GM19035 (cell line): ENCODE measurements around the gene VAC14.

Source experiments
- ATAC-seq: cut with Tn5 transposase; IDR thresholded peaks from one replicate; pipeline ENCODE4 v1.9.1; 2021; ENCODE audit not compliant: unreplicated experiment

VAC14 gene

DNA sequence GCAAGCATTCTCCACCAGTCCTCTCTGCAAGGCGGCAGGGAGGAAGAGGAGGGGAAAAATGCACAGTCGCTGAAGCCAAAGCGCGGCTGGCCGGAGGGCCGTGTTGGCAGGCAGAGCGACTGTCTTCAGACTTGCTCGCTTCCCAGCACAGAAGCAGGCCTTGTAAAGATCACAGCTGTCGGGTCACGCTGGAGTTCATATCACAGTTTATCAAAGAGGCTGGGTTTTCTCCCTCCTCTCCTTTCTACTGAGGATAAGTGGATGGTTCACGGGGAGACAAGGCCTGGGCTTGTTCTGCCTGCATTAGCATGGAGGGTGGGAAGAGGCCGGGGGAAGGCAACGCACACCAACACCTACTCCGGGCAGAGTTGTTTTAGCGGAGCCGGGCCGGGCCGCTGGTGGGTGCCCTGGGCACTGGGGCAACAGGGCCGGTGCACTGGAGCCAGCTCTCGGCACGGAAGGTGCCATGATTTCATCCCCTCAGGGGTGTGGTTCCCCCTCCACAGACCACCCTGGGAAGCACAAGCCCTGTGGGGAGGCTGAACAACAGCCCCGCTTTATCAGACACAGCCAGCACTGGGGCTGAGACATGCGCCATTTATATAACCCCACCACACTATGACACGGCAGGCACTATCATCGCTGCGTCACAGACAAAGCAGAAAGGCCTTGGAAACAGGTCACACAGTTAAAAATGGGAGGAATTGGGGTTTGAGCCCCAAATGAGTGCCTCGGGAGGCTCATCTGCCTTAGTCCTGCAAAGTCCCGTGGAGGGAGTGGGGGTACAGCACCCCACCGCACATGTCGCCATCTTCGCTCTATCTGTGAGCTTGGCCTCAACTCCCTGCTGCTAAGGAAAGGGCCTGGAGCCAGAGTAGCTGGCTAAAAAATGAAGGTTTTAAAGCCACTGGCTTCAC, 74.8 kb downstream of the VAC14 start:
- ATAC-seq = no peak

DNA sequence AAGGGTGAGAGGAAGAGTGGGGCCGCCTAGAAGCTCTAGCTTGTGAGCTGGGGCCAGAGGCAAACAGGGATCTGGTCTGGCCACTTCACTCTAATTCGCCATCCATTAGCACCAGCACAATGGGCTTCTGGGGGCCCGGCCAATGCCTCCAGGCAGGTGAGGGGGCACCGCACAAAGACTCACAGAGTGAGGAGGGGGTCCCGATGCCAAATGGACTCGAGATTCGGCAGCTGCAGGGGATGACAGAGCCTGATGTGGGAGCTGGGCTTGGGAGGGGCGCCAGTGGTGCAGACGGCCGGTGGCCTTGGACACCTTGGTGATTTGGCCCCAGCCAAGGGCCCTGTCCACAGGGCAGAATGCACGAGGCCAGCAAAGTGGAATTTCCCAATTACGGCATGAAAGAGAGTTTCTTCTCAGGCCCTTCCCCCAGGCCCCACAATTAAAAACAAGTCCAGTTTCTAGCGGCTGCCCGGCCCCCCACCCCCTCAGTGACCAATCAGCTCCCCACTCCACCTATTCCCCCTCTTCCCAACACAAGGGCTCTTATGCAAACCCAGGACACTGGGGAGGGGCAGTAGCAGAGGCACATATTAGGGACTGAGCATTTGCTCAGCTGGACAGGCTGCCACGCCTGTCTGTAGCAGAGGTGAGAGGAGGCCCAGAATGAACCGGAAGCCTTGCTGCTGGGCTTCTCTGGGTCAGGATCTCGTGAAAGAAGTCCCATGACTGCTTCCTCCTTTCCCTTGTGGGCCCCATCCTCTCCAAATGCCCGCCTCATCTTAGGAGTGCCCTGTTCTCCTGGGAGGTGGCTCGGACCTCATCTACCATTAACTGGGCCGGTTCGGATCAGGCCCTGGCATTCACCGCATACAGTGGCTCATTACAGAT, 75.7 kb downstream of the VAC14 start:
- ATAC-seq = no peak

DNA sequence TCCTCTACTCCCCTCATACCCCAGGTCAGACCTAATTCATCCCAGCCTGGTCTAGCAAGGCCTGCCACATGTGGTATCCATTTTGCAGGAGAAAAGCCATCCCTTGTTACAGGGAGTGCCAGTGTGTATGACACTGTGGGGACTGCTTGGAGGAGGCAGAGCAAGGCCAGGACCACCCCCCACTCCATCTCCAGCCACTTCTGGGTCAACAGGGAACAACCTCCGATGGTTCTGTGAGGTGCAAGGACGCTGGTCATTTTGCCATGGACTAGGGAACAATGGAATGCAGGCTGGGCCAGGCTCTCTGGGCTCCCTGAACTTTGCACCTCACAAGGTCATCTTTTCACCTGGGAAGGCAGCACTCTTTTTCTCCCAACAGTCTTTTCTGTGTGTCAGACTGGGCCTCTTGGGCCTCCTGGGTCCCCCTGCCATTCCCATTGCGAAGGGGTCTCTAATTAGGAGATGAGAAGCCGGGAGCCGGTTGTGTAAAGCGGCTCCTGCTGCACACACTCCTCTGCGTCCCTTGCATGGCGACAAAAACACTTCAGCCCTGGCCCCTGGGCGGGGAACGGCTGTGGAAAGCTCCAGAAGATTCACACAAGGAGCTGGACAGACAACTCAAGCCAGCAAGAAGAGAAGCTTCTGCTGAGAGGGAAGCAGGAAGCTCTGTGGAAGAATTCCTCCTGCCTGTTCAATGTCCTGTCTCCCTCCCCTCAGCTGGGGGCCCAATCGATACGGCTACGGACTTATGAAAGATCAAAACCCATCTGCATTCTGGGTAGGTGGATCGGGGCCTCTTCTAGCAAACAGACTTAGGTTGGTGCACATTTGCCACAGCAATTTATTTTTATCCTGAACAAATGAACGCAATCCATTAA, 76.6 kb downstream of the VAC14 start:
- no peak for ATAC-seq

DNA sequence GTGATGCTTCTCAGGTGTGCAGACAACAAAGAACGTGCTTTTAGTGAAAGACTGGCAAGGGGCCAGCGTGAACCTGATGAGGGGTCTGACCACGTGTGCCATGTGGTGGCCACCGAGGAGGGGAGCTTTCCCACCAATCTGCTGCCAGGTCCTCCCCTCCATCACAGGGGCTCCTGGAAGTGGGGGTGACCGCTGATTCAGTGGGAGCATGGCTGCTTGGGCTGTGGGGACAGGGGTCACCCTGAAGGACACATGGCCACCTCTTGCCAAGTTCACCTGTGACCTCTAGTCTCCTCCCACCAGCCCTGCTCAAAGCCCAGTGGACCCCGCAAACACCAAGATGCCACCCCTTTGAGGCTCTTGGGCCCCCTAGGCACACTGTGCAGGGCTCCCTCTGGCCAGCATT, 77.2 kb downstream of the VAC14 start:
- ATAC-seq = no peak

DNA sequence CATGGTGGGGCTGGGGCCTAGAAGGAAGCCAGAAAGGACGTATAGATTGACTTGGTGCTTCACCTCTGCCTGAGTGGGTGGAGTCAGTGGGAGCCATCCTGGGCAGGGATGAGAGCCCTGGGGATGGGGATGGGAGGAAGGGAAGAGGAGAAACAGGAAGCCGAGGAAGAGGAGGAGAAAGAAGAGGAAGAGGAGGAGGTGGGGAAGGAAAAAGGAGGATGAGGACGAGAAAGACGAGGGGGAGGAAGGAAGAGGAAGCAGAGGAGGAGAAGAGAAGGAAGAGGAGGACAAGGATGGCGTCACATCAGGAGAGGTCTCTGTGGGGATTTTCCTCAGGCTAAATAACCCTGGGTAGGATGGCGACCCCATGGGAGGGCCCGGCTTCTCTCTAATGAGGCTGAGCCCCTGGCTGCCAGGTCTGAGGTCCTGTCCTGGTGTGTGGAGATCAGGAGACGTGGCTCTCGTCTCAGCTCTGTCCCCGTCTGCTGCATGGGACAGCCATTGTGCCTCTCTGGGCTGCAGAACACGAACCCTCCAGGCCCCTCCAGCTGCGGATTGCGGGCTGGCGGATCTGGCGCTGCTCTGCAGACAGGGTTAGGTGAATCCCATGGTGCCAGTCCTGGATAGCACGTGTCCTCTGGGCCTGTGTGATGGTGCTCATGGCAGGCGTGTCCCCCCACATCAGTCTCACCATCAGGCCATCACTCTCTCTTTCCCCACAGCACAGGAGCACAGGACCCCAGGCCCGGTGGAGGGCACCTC, 79.6 kb downstream of the VAC14 start:
- no peak for ATAC-seq

DNA sequence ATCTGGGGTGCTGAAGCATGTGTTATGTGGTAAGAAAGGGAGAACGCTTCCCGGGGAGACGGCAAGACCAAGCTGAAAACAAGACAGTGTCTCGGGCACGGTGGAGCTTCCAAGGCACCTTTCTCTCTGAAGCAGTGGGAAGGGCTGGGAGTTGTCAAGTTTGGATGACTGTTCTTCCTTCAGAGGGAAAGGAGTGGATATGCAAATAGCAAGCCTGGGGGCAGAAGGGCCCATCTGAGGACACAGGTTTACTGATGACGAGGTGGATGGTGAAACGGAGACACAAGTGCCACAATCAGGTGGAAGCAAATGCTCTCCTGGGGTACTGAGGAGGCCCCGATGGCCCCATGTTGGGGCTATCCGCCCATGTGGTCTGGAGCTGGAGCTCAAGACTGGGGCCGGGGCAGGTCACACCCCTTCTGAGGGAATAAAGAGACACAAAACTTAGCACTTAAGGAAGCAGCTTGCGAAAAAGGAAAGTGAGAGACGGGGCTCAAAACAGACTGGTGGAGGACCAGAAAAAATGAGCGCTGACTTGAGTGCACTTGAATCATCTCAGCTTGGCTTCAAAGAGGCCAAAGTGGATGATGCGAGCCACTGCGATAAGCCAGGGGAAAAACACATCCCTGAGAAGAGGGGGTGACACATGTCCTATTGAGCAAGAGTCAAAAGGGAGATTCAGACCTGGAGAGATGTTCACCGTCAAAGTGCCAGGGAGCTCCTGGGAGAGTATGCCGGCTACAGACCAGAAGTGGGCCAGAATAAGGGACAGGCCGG, 80.3 kb downstream of the VAC14 start:
- ATAC-seq = no peak

DNA sequence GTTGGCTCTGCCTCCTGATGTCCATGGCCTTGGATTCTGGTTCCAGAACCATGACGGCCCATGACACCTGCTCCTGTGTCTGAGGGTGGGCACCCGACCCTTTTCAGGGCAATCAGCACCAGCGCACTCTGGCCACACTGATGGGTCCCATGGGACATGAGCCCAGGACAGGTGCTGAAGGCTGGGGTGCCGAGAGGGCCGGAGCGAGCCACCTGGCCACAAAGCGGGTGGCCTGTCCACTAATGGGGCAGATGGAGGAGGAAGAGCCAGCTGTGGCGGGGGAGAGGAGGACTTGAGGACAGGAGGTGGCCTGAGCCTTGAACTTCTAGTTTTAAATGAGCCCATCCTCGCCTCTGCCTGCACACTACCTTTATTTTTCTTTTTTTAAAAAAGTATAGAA, 83.9 kb downstream of the VAC14 start:
- ATAC-seq = no peak

DNA sequence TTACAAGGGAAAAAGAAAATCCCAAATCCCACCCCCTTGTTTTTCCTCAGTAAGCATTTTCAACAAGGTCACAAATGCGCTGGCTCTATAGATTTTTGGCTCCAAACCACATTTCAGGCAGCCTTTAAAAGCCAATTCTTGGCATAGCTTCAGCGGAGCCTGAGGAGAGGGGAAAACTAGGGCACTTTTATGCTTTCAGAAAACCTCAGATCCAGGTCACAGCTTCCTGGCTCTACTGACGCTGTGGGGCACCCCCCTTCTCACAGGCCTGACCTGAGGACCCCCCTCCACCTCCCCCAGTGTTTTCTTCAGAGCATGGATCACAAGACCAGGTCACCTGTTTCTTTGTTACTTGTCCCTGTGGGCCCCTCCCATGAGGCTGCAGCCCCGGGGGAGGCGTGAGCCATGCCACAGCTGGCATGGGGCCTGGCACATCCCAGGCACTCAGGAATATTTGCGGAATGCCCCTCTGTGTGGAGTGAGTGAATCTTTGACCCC, 85.0 kb downstream of the VAC14 start:
- ATAC-seq = no peak

DNA sequence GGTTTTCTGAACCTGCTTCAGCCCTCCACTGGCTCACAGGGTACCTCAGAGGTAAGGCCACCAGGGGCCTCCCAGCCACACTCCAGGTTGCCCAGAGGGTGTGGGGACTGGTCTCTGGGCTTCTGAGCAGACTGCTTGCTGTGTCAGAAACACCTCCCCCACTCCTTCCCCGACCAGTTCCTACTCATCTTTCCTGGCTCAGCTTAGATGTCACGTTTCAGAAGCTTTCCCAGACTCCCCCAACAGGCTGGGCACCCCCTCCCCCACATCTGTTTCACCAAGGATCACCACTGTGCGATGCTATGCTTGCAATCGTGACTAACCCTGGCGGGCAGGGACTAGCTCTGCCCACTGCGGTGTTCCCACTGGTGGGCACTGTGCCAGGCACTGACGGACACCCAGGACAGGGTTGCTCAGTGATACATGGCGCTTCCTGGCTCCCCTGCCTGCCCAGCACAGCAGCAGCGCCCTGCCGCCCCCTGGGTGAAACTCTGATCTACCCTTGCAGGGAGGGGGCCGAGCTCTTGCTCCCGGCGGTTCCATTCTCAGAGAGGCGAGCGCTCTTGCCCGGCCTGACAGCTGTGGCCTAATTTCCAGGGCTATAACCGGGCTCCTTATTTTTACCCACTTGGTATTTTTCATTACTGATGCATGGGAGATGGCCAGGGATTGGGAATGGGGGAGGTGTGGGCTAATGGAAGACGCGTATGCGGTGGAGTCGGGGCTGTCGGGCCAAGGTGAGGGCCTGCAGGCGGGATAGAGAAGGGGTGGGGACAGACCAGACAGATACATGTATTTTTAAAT, 85.7 kb downstream of the VAC14 start:
- ATAC-seq = no peak

DNA sequence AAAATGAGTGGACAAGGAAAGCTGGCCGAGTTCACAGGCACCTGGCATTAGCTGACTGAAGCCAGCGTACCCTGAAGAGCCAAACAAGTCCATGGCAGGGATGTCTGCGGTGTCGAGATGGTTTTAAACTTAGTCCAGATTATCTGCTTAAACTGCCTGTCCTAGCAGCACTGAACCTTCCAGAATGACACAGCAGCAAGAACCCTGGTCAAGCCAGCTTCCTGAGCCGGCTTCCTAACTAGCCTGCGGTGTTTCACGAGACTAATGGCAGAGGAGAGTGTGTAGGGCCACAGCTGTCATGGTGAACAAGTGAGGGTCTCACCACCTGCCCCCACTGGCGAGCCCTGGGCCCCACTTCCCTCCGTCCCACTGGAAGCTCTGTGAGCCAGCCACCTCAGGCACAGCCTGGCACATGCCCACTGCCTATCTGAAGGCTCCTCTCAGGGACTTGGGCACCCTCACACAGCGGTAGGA, 86.3 kb downstream of the VAC14 start:
- ATAC-seq = no peak

DNA sequence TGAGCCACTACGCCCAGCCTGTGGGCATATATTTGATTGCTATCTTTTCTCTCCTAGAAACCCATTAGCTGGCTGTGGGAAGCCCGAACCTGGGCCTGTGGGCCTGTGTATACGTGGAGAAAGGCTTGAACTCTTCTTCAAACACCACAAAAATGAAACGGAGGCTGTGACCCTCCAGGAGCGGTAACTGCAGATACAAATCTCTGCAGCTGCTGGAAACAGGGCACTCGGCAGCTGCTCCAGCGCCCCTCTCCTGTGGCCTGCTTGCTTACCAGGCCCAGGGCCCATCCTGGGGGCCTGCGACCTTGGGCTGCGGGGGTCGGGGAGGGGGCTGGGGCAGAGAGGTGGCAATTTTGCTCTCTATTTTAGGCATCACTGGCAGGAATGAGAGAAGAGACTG, 87.1 kb downstream of the VAC14 start:
- no peak for ATAC-seq

DNA sequence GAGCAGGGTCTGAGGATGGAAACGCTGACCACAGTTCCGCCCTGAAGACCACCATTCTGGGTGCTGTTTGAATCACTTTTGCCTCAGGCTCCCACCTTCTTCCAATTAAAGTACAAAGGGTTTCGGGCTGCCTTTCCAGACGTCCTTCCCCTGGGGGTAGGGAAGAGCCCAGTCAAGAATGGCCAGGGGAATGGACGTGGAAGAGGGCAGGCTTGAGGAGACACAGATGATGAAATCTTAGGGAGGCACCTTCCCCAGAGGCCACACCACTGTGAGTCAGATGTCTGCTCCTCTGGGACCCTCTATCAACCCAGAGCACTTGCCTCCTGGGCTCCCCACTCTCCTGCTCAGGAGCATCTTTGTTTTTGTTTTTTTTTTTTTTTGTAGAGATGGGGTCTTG, 87.6 kb downstream of the VAC14 start:
- no peak for ATAC-seq

DNA sequence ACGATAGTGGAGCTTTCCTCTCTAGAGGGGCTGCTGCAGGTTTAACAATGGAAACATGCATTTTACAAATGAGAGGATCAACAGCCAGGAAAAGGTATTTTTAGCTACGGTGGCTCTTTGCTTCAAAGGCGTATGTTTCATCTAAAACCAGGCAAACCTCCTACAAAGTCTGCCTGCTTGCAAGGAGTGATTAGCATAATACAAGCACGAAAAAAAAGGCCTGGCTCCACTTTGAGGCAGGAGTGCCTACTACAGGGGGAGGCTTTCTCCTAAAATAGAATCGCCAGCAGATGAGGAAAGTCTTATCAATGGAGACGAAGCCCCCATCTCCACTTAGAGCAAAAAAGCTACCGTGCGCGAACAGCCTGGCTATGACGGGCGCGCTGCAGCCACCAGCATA, 88.0 kb downstream of the VAC14 start:
- ATAC-seq = no peak

DNA sequence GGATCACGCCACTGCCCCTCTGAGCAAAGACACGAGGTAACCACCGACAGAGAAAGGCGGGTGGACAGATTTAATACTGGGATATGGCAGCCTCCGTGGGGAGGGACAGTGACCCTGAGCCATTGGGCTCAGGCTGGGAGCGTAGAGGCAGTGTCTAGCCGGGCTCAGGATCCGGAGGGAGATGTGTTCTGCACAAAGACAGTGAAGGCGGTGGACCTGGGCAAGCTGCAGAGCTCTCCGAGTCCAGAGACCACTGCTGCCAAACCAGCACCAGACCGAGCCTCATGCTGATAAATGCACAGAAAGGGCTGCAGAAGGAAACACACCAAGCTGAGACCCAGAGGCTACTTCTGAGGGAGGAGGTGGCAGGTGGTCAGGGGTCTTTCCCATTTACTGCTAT, 88.6 kb downstream of the VAC14 start:
- no peak for ATAC-seq

DNA sequence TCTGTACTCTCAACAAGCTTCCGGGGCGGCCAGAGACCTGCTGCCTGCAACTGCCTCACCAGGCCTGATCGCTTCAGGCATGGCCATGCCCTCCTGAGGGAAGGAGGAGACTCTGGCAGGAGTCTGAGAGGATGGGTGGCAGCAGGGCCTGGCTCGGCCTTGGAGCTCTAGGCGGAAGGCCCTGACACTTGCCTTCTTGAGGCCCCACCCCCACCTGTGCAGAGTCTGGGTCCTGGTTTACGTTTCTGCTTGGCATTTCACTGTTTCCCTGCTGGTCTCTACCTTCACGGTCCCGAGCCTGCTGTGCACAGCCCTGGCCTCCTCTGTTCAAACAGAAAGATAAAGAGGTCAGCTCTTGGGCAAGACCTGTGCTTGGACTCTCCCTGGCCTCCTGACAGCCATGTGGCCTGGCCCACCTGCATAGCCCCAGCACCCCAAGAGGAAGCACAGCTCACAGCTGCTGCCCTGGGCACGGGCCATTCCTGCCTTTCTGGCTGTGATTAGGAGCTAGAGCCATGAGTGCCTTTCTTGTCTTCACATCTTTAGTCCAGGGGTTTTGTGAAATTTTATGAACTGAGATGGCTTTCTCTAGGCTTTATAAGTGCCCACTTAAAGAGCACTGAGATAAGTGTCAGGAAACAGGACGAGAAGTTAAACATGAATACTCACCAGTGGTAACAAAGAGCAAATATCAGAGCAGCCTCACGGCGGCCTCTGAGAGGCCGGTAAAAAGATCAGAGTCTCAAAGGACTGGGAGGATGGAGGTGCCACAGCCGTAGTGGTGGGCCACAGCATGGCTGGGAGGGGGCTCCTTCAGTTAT, 89.5 kb downstream of the VAC14 start:
- no peak for ATAC-seq

DNA sequence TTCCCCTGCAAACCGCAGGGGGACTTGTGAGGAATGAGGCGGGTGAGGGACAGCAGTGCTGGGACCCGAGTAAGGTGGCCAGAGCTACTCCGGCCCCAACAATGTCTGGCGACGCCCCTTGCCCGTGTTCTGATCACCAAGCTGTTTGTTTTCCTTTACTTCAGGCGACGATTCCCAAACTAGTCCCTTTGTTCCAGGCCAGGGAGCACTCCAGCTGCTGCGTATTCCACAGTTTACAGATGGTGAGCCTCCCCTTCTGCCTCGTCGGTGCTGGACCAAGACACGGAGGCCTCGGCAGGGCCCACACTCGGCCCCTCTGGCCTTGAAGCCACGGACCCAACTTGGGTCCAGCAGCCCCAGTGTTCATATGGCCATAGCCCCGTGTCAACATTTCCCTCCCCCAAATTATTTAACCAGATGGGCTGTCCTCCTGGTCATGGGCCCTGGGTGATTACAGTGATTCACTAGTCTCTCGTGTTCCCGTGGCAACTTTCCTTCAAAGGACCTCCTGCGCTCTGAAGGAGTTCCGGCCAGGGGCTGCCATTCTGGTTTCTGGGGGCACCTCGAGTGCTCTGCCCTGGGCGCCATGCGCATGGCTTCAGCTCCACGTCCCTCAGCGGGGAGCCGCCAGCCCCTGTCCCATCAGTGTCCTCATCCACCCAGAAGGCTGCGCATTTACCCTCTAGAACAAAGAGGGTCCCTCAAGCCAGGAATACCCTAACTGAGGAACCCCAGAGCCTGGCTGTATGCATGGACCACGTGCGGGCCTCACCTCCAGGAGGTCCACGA, 90.3 kb downstream of the VAC14 start:
- ATAC-seq = no peak

DNA sequence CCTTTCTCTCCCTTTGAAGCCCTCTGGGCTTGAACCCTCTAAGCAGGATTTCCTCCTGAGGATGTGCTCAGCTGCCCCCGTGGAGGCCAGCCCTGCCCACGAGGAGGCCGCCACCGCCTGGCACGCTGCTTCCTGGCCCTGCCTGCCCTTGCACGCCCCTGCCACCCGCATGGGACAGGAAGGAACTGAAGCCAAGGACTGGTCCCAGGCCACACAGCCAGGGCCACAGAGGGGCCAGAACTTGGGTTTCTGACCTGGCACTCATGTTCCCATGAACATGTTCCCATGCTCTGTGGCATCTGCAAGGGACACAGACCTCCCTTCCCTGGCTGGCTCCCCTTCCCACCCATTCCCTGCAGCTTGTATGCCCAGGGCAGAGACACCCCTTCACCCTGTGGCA, 91.0 kb downstream of the VAC14 start:
- ATAC-seq = no peak
